ENCODE results near the gene DDX1. TPM values are rescaled to one million over a fixed set of nuclear protein-coding genes. Genes with fewer than 3 reads are reported as not detected.

Gene DDX1
- total RNA-seq, 1 donor from 2014 or later = 115 TPM

- Mint-ChIP-seq H3K27me3 (no peaks in the 10 kb centered on the region), H3K4me3 (ENCODE audit: low read depth) (no peak overlapping the region), H3K9me3 (ENCODE audit: low read depth) (peaks cover 15% of the 10 kb centered on the region), H3K4me1 (ENCODE audit: low read depth) (peaks cover 2% of the 10 kb centered on the region), H3K27ac (no peak overlapping the region), H3K36me3 (ENCODE audit: insufficient read depth) (peaks cover 25% of the 10 kb centered on the region)
- peak; percentile 96 for TF ChIP-seq CTCF (IDR thresholded peaks at IDR 0.05; ENCODE audit: unreplicated experiment)
- peak; percentile 48 for DNase-seq (ENCODE audit: low spot score, unreplicated experiment)
Measured at GRCh38 chr2:15636972-15637785, 45.5 kb downstream of the DDX1 start.

- Mint-ChIP-seq H3K27ac (no peak overlapping the region), H3K4me1 (ENCODE audit: low read depth) (peaks cover 2% of the 10 kb centered on the region), H3K27me3 (no peaks in the 10 kb centered on the region), H3K36me3 (ENCODE audit: insufficient read depth) (peaks cover 24% of the 10 kb centered on the region), H3K9me3 (ENCODE audit: low read depth) (peaks cover 15% of the 10 kb centered on the region), H3K4me3 (ENCODE audit: low read depth) (no peak overlapping the region)
- no peak for TF ChIP-seq CTCF (IDR thresholded peaks at IDR 0.05; ENCODE audit: unreplicated experiment)
- DNase-seq (ENCODE audit: low spot score, unreplicated experiment) = no peak
Measured at GRCh38 chr2:15638720-15639119, 47.1 kb downstream of the DDX1 start.

- Mint-ChIP-seq H3K27ac (no peak overlapping the region), H3K4me1 (ENCODE audit: low read depth) (peaks cover 2% of the 10 kb centered on the region), H3K36me3 (ENCODE audit: insufficient read depth) (peaks cover 20% of the 10 kb centered on the region), H3K9me3 (ENCODE audit: low read depth) (peaks cover 15% of the 10 kb centered on the region), H3K4me3 (ENCODE audit: low read depth) (no peak overlapping the region), H3K27me3 (no peaks in the 10 kb centered on the region)
- DNase-seq (ENCODE audit: low spot score, unreplicated experiment) = no peak
- no peak for TF ChIP-seq CTCF (IDR thresholded peaks at IDR 0.05; ENCODE audit: unreplicated experiment)
Measured at GRCh38 chr2:15639323-15640251, 47.9 kb downstream of the DDX1 start.

GRCh38 chr2:15640261-15640711 is 48.6 kb downstream of the DDX1 start:
- H3K4me3 Mint-ChIP-seq (ENCODE audit: low read depth) = no peak overlapping the region
- peaks cover 15% of the 10 kb centered on the region for H3K9me3 Mint-ChIP-seq (ENCODE audit: low read depth)
- H3K27ac Mint-ChIP-seq = no peak overlapping the region
- no peak for DNase-seq (ENCODE audit: low spot score, unreplicated experiment)
- peaks cover 19% of the 10 kb centered on the region for H3K36me3 Mint-ChIP-seq (ENCODE audit: insufficient read depth)
- H3K27me3 Mint-ChIP-seq = peaks cover 5% of the 10 kb centered on the region
- H3K4me1 Mint-ChIP-seq (ENCODE audit: low read depth) = peaks cover 2% of the 10 kb centered on the region
- TF ChIP-seq CTCF (IDR thresholded peaks at IDR 0.05; ENCODE audit: unreplicated experiment) = no peak

- Mint-ChIP-seq H3K36me3 (ENCODE audit: insufficient read depth) (peaks cover 19% of the 10 kb centered on the region), H3K4me3 (ENCODE audit: low read depth) (no peak overlapping the region), H3K9me3 (ENCODE audit: low read depth) (peaks cover 15% of the 10 kb centered on the region), H3K4me1 (ENCODE audit: low read depth) (peaks cover 2% of the 10 kb centered on the region), H3K27ac (no peak overlapping the region), H3K27me3 (peaks cover 5% of the 10 kb centered on the region)
- DNase-seq (ENCODE audit: low spot score, unreplicated experiment) = no peak
- no peak for TF ChIP-seq CTCF (IDR thresholded peaks at IDR 0.05; ENCODE audit: unreplicated experiment)
Measured at GRCh38 chr2:15640784-15641183, 49.1 kb downstream of the DDX1 start.

Measured in progenitor cell of endocrine pancreas (in vitro differentiated cells).